GM12865 (cell line): Measurements from ENCODE around the gene RNF215.

Source experiments
- DNase-seq: peaks from one replicate; pipeline ENCODE4 v3.0.0; 2010; ENCODE audit warnings: low read depth
- H3K4me3 ChIP-seq: 2 replicates; pipeline ENCODE4 v1.5.1; 2011; ENCODE audit warnings: mild to moderate bottlenecking, low read depth, low read length, control low read depth
- TF ChIP-seq, protein P1 (sequence below): IDR thresholded peaks from 2 replicates; pipeline ENCODE4 v1.5.1; 2011; ENCODE audit warnings: low read length, control low read depth, low read depth, inconsistent platforms; ENCODE audit not compliant: insufficient read depth; ENCODE audit errors: missing control alignments

RNF215 gene

DNA sequence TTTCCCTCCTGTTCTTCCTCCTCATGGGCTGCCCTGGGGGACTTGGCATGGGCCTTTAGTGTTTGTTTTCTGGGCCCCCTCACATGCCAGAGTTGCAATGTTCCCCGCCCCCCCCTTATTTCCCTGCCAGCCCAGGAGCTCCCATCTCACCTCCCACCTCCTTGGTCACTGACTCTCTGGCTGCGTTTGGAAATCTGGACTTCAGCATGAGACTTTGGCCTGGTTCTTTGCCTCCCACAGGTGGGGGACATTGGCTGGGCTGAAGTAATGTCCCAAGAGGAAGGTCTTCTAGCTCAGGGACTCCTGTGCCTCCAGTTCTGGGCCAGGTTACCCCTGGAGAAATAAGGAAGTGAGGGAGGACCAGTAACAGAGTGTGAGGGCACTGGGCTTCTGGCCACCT is 45.3 kb upstream of the RNF215 start:
- TF ChIP-seq, protein P1, sequence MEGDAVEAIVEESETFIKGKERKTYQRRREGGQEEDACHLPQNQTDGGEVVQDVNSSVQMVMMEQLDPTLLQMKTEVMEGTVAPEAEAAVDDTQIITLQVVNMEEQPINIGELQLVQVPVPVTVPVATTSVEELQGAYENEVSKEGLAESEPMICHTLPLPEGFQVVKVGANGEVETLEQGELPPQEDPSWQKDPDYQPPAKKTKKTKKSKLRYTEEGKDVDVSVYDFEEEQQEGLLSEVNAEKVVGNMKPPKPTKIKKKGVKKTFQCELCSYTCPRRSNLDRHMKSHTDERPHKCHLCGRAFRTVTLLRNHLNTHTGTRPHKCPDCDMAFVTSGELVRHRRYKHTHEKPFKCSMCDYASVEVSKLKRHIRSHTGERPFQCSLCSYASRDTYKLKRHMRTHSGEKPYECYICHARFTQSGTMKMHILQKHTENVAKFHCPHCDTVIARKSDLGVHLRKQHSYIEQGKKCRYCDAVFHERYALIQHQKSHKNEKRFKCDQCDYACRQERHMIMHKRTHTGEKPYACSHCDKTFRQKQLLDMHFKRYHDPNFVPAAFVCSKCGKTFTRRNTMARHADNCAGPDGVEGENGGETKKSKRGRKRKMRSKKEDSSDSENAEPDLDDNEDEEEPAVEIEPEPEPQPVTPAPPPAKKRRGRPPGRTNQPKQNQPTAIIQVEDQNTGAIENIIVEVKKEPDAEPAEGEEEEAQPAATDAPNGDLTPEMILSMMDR: no peak
- DNase-seq: no peak

DNA sequence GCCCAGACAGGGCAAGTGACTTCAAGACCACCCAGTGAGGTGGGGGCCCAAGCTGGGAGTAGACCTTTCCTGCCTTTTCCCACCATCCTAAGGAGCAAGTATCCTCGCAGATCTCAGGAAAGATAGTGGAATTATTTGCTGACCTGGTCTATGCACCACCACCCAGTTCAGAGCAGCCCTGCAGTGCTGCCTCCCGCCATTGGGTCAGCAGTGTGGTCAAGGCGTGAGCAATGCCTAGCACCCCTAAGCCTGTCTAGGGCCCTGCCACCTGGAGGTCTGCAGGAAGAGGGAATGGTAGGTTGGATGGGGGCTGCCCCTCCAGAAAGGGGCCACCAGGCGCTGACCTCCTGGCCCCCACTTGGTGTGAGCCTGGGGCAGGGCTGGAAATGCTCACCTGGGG is 44.9 kb upstream of the RNF215 start:
- TF ChIP-seq, protein P1: no peak
- H3K4me3 ChIP-seq: no peak overlapping the region
- no peak for DNase-seq

More for the DNA sequence above, 45.3 kb upstream of the RNF215 start:
- no peak overlapping the region for H3K4me3 ChIP-seq

DNA sequence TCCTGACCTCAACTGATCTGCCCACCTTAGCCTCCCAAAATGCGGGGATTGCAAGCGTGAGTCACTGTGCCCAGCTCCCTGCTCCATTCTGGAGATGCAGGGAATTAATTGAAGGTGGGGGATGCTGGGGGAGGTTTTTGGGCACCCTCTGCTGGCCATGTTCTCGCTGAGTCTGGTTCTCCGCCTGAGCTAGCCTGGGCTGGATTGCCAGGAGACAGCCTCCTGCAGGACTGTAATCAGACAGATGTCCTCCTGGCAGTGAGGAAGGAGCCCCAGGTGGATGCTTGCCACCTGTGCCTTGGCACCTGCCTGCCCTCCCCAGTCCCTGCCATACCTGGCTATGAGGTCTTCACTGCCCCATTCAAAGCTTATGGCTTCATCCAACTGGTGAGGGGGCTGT is 43.7 kb upstream of the RNF215 start:
- no peak overlapping the region for H3K4me3 ChIP-seq
- TF ChIP-seq, protein P1: no peak
- DNase-seq: no peak

DNA sequence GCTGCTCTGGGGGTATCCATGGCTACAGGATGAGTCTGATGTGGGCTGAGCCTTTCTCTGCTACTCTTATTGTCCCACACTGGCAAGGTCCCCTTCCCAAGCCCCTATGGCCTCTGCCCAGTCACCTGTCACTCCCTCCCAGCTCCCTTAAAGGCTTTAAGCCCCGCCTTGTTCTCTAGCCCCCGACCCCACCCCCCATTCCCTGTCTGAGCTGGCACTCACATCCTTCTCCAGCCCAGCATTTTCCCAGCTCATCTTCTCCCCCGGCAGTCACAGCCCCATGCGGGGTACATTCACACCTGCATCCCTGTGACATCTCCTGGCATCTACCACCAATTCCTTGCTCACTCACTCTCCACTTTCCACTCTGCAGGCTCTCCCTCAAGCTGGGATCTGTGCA is 42.7 kb upstream of the RNF215 start:
- no peak overlapping the region for H3K4me3 ChIP-seq
- TF ChIP-seq, protein P1: no peak
- no peak for DNase-seq

DNA sequence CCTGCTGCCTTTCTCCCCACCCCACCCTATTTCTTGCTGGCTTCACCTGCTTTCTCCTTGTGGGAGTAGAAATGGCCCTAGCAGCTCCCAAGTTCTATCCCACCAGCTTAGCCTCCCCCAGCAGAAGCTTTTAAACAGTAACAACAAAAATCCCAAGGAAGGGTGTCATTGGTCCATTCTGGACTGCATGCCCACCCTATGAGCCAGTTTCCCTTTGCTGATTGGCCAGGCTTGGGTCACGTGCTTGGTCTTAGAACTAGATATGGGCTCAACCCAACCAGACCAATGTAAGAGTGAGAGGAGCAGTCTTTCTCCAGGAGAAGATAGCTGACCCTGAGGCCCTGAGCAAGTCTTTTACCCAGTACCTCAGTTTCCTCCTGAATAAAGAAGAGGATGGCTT is 40.7 kb upstream of the RNF215 start:
- TF ChIP-seq, protein P1: no peak
- DNase-seq: peak; percentile 23
- H3K4me3 ChIP-seq: no peak overlapping the region

DNA sequence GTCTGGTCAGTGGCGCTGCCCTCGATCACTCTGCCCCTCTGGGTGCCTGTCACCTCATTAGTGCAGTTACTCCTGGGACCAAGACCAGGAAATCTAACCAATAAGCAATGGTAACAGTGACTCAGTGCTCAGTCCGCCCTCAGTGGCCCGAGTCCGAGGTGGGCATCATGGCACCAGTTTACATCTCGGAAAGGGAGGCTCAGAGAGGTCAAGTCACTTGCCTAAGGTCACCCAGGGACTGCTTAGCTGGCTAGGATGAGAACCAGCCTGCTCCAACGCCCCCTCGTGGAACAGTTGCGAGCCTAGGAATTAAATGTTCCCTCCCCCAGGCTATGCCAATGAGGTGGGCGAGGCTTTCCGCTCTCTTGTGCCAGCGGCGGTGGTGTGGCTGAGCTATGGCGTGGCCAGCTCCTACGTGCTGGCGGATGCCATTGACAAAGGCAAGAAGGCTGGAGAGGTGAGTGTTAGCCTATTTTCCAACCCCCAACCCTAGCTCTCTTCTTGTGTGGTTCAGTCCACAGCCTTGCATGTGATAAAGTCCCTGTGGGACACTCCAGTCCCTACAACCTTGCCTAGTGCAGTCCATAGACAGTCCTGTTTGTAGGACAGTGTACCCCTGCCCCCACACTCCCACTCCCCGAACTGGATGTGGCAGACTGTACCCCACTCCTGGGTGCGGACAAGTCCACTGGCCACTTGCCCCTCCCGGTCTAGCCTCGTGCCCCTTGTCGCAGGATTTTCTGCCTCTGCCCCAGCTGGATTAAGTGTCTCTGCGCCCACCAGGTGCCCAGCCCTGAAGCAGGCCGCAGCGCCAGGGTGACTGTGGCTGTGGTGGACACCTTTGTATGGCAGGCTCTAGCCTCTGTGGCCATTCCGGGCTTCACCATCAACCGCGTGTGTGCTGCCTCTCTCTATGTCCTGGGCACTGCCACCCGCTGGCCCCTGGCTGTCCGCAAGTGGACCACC is 39.5 kb upstream of the RNF215 start:
- peak overlapping the region; percentile 64 for H3K4me3 ChIP-seq
- DNase-seq: peak; percentile 91
- TF ChIP-seq, protein P1: peak; percentile 76
